ENCODE results near the gene IL11. TPM values are rescaled to one million over a fixed set of nuclear protein-coding genes. Genes with fewer than 3 reads are reported as not detected.
A peak's percentile ranks its signal among the peaks of the same experiment; 100 is the strongest.

Gene IL11
- total RNA-seq, 4 donors from 2014 or later = not detected

GRCh38 chr19:55320844-55321419 lies 49.3 kb downstream of the IL11 start:
- no peaks in the 10 kb centered on the region for H3K9me3 ChIP-seq
- peak overlapping the region in 3 of 4 donors; percentile 79 to 93 (median 88) for H3K27ac ChIP-seq
- H3K4me1 ChIP-seq = peaks cover 0 to 14% (median 0%) of the 10 kb centered on the region in 4 donors
- peaks cover 0 to 32% (median 0%) of the 10 kb centered on the region in 3 donors for H3K36me3 ChIP-seq
- TF ChIP-seq POLR2A (IDR thresholded peaks at IDR 0.05) (no peak), CTCF (IDR thresholded peaks at IDR 0.05) (no peak)
- peak overlapping the region in 3 of 4 donors; percentile 26 to 61 (median 46) for H3K4me3 ChIP-seq
- no peak for DNase-seq
- H3K27me3 ChIP-seq = no peaks in the 10 kb centered on the region

DNA sequence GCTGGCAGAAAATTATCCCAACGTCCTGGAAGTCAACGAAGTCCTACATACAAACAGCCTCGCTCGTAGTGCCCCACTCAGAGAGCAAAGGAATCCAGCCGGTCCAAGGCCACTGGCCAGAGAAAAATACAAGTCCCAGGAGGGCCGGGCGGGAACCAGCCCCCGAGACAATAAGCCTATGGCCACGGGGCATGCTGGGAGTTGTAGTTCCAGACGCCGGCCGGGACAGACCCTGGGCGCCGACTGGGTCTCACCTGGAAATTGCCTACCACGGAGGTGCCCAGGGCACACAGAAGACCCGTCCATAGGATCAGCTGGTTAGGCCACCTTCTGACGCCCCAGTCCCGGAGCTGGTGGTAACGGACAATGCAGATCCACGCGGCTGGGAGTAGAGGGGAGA lies 50.5 kb downstream of the IL11 start:
- Histone ChIP-seq H3K9me3 (no peaks in the 10 kb centered on the region), H3K4me1 (peaks cover 0 to 14% (median 0%) of the 10 kb centered on the region in 4 donors)

DNA sequence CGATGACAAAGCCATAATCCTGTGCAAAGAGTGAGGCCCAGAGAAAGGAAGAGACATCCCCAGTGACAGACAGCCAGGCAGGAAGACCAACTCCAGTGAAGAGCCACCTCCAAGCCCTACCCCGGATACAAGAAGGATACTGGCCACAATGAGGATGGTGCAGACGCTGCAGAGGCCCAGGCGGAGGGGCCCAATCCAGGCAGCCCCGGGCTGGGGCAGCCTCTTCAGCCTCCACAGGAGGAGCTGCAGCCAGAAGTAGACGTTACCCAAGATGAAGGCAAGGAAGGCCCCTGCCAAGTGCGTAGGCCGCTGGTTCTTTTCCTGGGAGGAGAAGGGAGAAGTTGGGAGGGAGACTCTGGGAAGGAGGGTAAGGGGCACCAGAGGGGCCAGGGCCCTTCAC lies 53.6 kb downstream of the IL11 start:
- Histone ChIP-seq H3K9me3 (no peaks in the 10 kb centered on the region), H3K4me3 (no peak overlapping the region), H3K27me3 (no peaks in the 10 kb centered on the region), H3K36me3 (peaks cover 0 to 52% (median 0%) of the 10 kb centered on the region in 3 donors), H3K4me1 (peaks cover 0 to 8% (median 0%) of the 10 kb centered on the region in 4 donors), H3K27ac (no peak overlapping the region)
- DNase-seq = no peak
- TF ChIP-seq POLR2A (IDR thresholded peaks at IDR 0.05) (no peak), CTCF (IDR thresholded peaks at IDR 0.05) (no peak)

More for the DNA sequence above, 50.5 kb downstream of the IL11 start:
- no peaks in the 10 kb centered on the region for H3K27me3 ChIP-seq
- H3K27ac ChIP-seq = no peak overlapping the region
- peak overlapping the region in 1 of 4 donors; percentile 46 for H3K4me3 ChIP-seq
- no peak for DNase-seq
- peaks cover 0 to 39% (median 0%) of the 10 kb centered on the region in 3 donors for H3K36me3 ChIP-seq
- TF ChIP-seq POLR2A (IDR thresholded peaks at IDR 0.05) (no peak), CTCF (IDR thresholded peaks at IDR 0.05) (no peak)

- no peak overlapping the region for H3K27ac ChIP-seq
- no peak overlapping the region for H3K4me3 ChIP-seq
- TF ChIP-seq POLR2A (IDR thresholded peaks at IDR 0.05) = no peak
- no peak for TF ChIP-seq CTCF (IDR thresholded peaks at IDR 0.05)
- H3K27me3 ChIP-seq = no peaks in the 10 kb centered on the region
- DNase-seq = no peak
- H3K36me3 ChIP-seq = peaks cover 0 to 52% (median 0%) of the 10 kb centered on the region in 3 donors
- peaks cover 0 to 8% (median 0%) of the 10 kb centered on the region in 4 donors for H3K4me1 ChIP-seq
- H3K9me3 ChIP-seq = no peaks in the 10 kb centered on the region
Measured at GRCh38 chr19:55315956-55316525, 54.2 kb downstream of the IL11 start.

GRCh38 chr19:55314396-55314795 lies 55.9 kb downstream of the IL11 start:
- Histone ChIP-seq H3K9me3 (no peaks in the 10 kb centered on the region), H3K4me3 (no peak overlapping the region), H3K4me1 (no peaks in the 10 kb centered on the region), H3K27me3 (no peaks in the 10 kb centered on the region), H3K36me3 (peaks cover 0 to 43% (median 0%) of the 10 kb centered on the region in 3 donors), H3K27ac (no peak overlapping the region)
- TF ChIP-seq CTCF (IDR thresholded peaks at IDR 0.05) = no peak
- TF ChIP-seq POLR2A (IDR thresholded peaks at IDR 0.05) = no peak
- DNase-seq = no peak

Other genes with a start within 250 kb of the IL11 start
- gene TNNT1, start 221.3 kb downstream of the IL11 start, total RNA-seq = not detected
- gene TNNI3, start 212.7 kb downstream of the IL11 start, total RNA-seq = not detected
- gene DNAAF3, start 203.8 kb downstream of the IL11 start, total RNA-seq = under 1 TPM in 1 of 4 donors, not detected in 3; 0.40 TPM
- under 1 TPM in 2 of 4 donors, not detected in 2; 0.70 to 0.94 TPM for gene SYT5, start 190.2 kb downstream of the IL11 start, total RNA-seq
- gene PTPRH, start 161.0 kb downstream of the IL11 start, total RNA-seq = 100 to 1,000 TPM in 3 of 4 donors, 10 to 100 TPM in 1; 26.4 to 261 (median 246) TPM
- gene TMEM86B, start 141.7 kb downstream of the IL11 start, total RNA-seq = 10 to 100 TPM in 3 of 4 donors, 1 to 10 TPM in 1; 9.1 to 39.8 (median 15.1) TPM
- gene PPP6R1, start 111.4 kb downstream of the IL11 start, total RNA-seq = 100 to 1,000 TPM in 2 of 4 donors, 10 to 100 TPM in 2; 71.2 to 123 (median 94.8) TPM
- gene HSPBP1, start 90.4 kb downstream of the IL11 start, total RNA-seq = 10 to 100 TPM; 14.4 to 38.0 (median 25.6) TPM
- 1 to 10 TPM in 3 of 4 donors, under 1 TPM in 1; 0.35 to 6.6 (median 3.0) TPM for gene BRSK1, start 86.5 kb downstream of the IL11 start, total RNA-seq
- 100 to 1,000 TPM in 3 of 4 donors, 10 to 100 TPM in 1; 26.4 to 235 (median 199) TPM for gene TMEM150B, start 45.1 kb downstream of the IL11 start, total RNA-seq
- 10 to 100 TPM; 14.4 to 45.6 (median 43.9) TPM for gene KMT5C, start 30.6 kb downstream of the IL11 start, total RNA-seq
- gene COX6B2, start 15.7 kb downstream of the IL11 start, total RNA-seq = not detected
- gene GARIN5B, start 7.2 kb downstream of the IL11 start, total RNA-seq = not detected
- gene TMEM190, start 6.4 kb upstream of the IL11 start, total RNA-seq = not detected
- gene TMEM238, start 13.8 kb upstream of the IL11 start, total RNA-seq = 10 to 100 TPM; 19.8 to 75.8 (median 61.6) TPM
- 100 to 1,000 TPM; 116 to 394 (median 283) TPM for gene RPL28, start 15.5 kb upstream of the IL11 start, total RNA-seq
- gene UBE2S, start 37.3 kb upstream of the IL11 start, total RNA-seq = 1 to 10 TPM; 5.2 to 9.1 (median 7.6) TPM
- not detected for gene SHISA7, start 72.8 kb upstream of the IL11 start, total RNA-seq
- 100 to 1,000 TPM in 1 of 4 donors, 10 to 100 TPM in 3; 28.1 to 102 (median 60.0) TPM for gene ISOC2, start 91.2 kb upstream of the IL11 start, total RNA-seq
- gene C19orf85, start 94.3 kb upstream of the IL11 start, total RNA-seq = not detected
- gene ZNF628, start 106.2 kb upstream of the IL11 start, total RNA-seq = 10 to 100 TPM; 10.1 to 47.0 (median 15.5) TPM
- gene NAT14, start 114.7 kb upstream of the IL11 start, total RNA-seq = 1 to 10 TPM; 1.4 to 7.4 (median 3.0) TPM
- gene SSC5D, start 118.0 kb upstream of the IL11 start, total RNA-seq = 10 to 100 TPM in 1 of 4 donors, 1 to 10 TPM in 3; 2.8 to 10.3 (median 5.0) TPM
- not detected for gene SBK2, start 166.7 kb upstream of the IL11 start, total RNA-seq
- gene SBK3, start 175.1 kb upstream of the IL11 start, total RNA-seq = 1 to 10 TPM in 1 of 4 donors, not detected in 3; 1.0 TPM
- gene ZNF579, start 210.4 kb upstream of the IL11 start, total RNA-seq = 1 to 10 TPM in 3 of 4 donors, not detected in 1; 1.7 to 6.1 (median 3.1) TPM
- 10 to 100 TPM in 3 of 4 donors, 1 to 10 TPM in 1; 6.0 to 14.9 (median 12.0) TPM for gene FIZ1, start 229.1 kb upstream of the IL11 start, total RNA-seq
- 10 to 100 TPM; 30.3 to 45.2 (median 44.4) TPM for gene ZNF524, start 229.8 kb upstream of the IL11 start, total RNA-seq
- 10 to 100 TPM in 3 of 4 donors, 1 to 10 TPM in 1; 8.6 to 18.9 (median 14.3) TPM for gene ZNF865, start 235.2 kb upstream of the IL11 start, total RNA-seq

All from Peyer's patch (tissue), 4 donors.